Ovary (tissue), 3 donors: ENCODE data around the gene AP5B1.

ENCODE experiments used
- CTCF ChIP-seq, 3 donors: fragments of 450-650 bp in 2 of 3; fragments of 200-600 bp in 1 of 3; IDR thresholded peaks; one replicate each; pipeline versions ENCODE4 v1.5.1 to v1.8.0; 2016 to 2022; ENCODE audit warnings: antibody characterized with exemption in 3 of 3, mild to moderate bottlenecking in 1 of 3
- POLR2A ChIP-seq: fragments of 450-650 bp; IDR thresholded peaks from one replicate; pipeline ENCODE4 v1.6.1; 2017; ENCODE audit warnings: antibody characterized with exemption, mild to moderate bottlenecking, moderate library complexity
- donor health status: DM: no; HTN: no; CAD: no.

- no peak for TF ChIP-seq CTCF (IDR thresholded peaks at IDR 0.05)
- TF ChIP-seq POLR2A = no peak
These were observed 16.9 kb upstream of the AP5B1 start for GRCh38 chr11:65797711-65798110.
